22Rv1 (cell line): ENCODE measurements around the gene TMEM232.
"Not testable (repeated sequence)": the region's sequence is repeated elsewhere in the genome, so short reads cannot be mapped to it uniquely, and the experiment has no call there.

Experiments
- CTCF ChIP-seq: fragments of 450-650 bp; IDR thresholded peaks from 2 replicates; pipeline ENCODE4 v1.5.1; 2017; ENCODE audit warnings: mild to moderate bottlenecking
- ZFX ChIP-seq: fragments of 450-650 bp; IDR thresholded peaks from 2 replicates; pipeline ENCODE4 v1.6.1; 2017; ENCODE audit warnings: antibody characterized with exemption, borderline replicate concordance

- not testable (repeated sequence) for TF ChIP-seq CTCF, ZFX
These were observed 35.9 kb downstream of the TMEM232 start for GRCh38 chr5:110690587-110690986.
